IMR-90 (cell line): Measurements from ENCODE around the gene PARD6G. TPM values are rescaled to one million over a fixed set of nuclear protein-coding genes. Genes with fewer than 3 reads are reported as not detected.

ENCODE experiments used
- ATAC-seq: fragments of 200-7000 bp; cut with Tn5 transposase; 2 replicates; pipeline ENCODE4 v1.9.1; 2020; ENCODE audit warnings: low read depth, mild to moderate bottlenecking, moderate library complexity
- BruUV-seq: library from RNA; stranded (reverse); fragments of 400-500 nt; replicated peaks from 2 replicates; lab custom pipeline; 2021; lab: Mats Ljungman, UMichigan
- CTCF ChIA-PET: fragments of 300-600 bp; formaldehyde crosslinking; extraction: SDS; loops from one replicate; lab custom pipeline; 2021; ENCODE audit warnings: antibody characterized with exemption; lab: Yijun Ruan, JAX
- POLR2A ChIA-PET: fragments of 300-600 bp; sonication (Branson Sonifier 250); formaldehyde crosslinking; loops from one replicate; lab custom pipeline; 2022; ENCODE audit warnings: antibody characterized with exemption; ENCODE audit not compliant: unreplicated experiment; lab: Charles Lee
- DNase-seq: peaks from one replicate; pipeline ENCODE4 v3.0.0; 2013
- H2AFZ ChIP-seq: replicated peaks from 2 replicates; pipeline ENCODE3; 2013; ENCODE audit warnings: low read length, mild to moderate bottlenecking; ENCODE audit not compliant: poor library complexity
- H2AK5ac ChIP-seq: 2 replicates; pipeline ENCODE4 v1.6.1; 2013; ENCODE audit warnings: low read depth, low read length, inconsistent platforms
- H2AK9ac ChIP-seq: replicated peaks from 2 replicates; pipeline ENCODE3; 2013; ENCODE audit warnings: mild to moderate bottlenecking, low read depth, low read length, moderate library complexity; ENCODE audit not compliant: poor library complexity
- H2BK120ac ChIP-seq: 2 replicates; pipeline ENCODE4 v1.6.1; 2013; ENCODE audit warnings: low read depth, low read length, inconsistent platforms
- H2BK15ac ChIP-seq: 3 replicates; pipeline ENCODE4 v1.6.1; 2013; ENCODE audit warnings: low read depth, low read length, inconsistent platforms
- H2BK20ac ChIP-seq: 2 replicates; pipeline ENCODE4 v1.6.1; 2013; ENCODE audit warnings: low read depth, mild to moderate bottlenecking, inconsistent platforms, low read length, moderate library complexity
- H2BK5ac ChIP-seq: 2 replicates; pipeline ENCODE4 v1.6.1; 2013; ENCODE audit warnings: mild to moderate bottlenecking, low read depth, low read length, inconsistent platforms; ENCODE audit not compliant: poor library complexity, severe bottlenecking
- H3K14ac ChIP-seq: replicated peaks from 2 replicates; pipeline ENCODE4 v1.6.1; 2013; ENCODE audit warnings: low read depth, low read length, inconsistent platforms
- H3K18ac ChIP-seq: 2 replicates; pipeline ENCODE4 v1.6.1; 2013; ENCODE audit warnings: low read depth, low read length, control low read depth
- H3K23ac ChIP-seq: 2 replicates; pipeline ENCODE4 v1.6.1; 2013; ENCODE audit warnings: low read depth, low read length, inconsistent platforms
- H3K27ac ChIP-seq: 2 replicates; pipeline ENCODE4 v1.5.1; 2013; ENCODE audit warnings: mild to moderate bottlenecking, control low read depth, low read length; ENCODE audit not compliant: insufficient read depth
- H3K27me3 ChIP-seq: 2 replicates; pipeline ENCODE4 v1.6.1; 2013; ENCODE audit warnings: low read length; ENCODE audit not compliant: control insufficient read depth, insufficient read depth
- H3K36me3 ChIP-seq: 2 replicates; pipeline ENCODE4 v1.6.1; 2013; ENCODE audit warnings: low read length, mixed read lengths; ENCODE audit not compliant: control insufficient read depth, insufficient read depth
- H3K4ac ChIP-seq: 2 replicates; pipeline ENCODE4 v1.6.1; 2013; ENCODE audit warnings: low read depth, low read length, inconsistent platforms
- H3K4me1 ChIP-seq: 2 replicates; pipeline ENCODE4 v1.6.1; 2013; ENCODE audit warnings: low read length, mixed read lengths; ENCODE audit not compliant: control insufficient read depth, insufficient read depth
- H3K4me2 ChIP-seq: 2 replicates; pipeline ENCODE4 v1.6.1; 2013; ENCODE audit warnings: low read depth, mild to moderate bottlenecking, control low read depth, low read length, moderate library complexity
- H3K4me3 ChIP-seq: 2 replicates; pipeline ENCODE4 v1.5.1; 2013; ENCODE audit warnings: low read depth, mild to moderate bottlenecking, control low read depth, low read length, moderate library complexity; ENCODE audit not compliant: insufficient read depth
- H3K56ac ChIP-seq: 2 replicates; pipeline ENCODE4 v1.6.1; 2013; ENCODE audit warnings: low read length, inconsistent platforms; ENCODE audit not compliant: insufficient read depth; ENCODE audit errors: extremely low read depth
- H3K79me1 ChIP-seq, 2 experiments: 2 replicates each; pipeline ENCODE4 v1.6.1; 2013; ENCODE audit warnings: low read length in 2 of 2, inconsistent platforms in 1 of 2, low read depth in 1 of 2
- H3K9ac ChIP-seq: 2 replicates; pipeline ENCODE4 v1.6.1; 2013; ENCODE audit warnings: low read depth, low read length, control low read depth
- H3K9me1 ChIP-seq: 2 replicates; pipeline ENCODE4 v1.6.1; 2013; ENCODE audit warnings: low read length, inconsistent platforms; ENCODE audit not compliant: insufficient read depth
- H3K9me3 ChIP-seq: 2 replicates; pipeline ENCODE4 v1.6.1; 2013; ENCODE audit warnings: low read length; ENCODE audit not compliant: control insufficient read depth, insufficient read depth
- H4K20me1 ChIP-seq: 2 replicates; pipeline ENCODE4 v1.6.1; 2013; ENCODE audit warnings: low read length, inconsistent platforms; ENCODE audit not compliant: insufficient read depth
- H4K5ac ChIP-seq: 2 replicates; pipeline ENCODE4 v1.6.1; 2013; ENCODE audit warnings: mild to moderate bottlenecking, low read depth, low read length, control low read depth
- H4K8ac ChIP-seq, 2 experiments: 2 replicates each; pipeline ENCODE4 v1.6.1; 2013; ENCODE audit warnings: low read depth in 2 of 2, low read length in 2 of 2, control low read depth in 1 of 2, inconsistent platforms in 1 of 2
- H4K91ac ChIP-seq: 2 replicates; pipeline ENCODE4 v1.6.1; 2013; ENCODE audit warnings: low read depth, low read length, inconsistent platforms; ENCODE audit not compliant: insufficient read depth
- CEBPB ChIP-seq: IDR thresholded peaks from 2 replicates; pipeline ENCODE4 v1.6.1; 2012; ENCODE audit warnings: low read depth, low read length, improper control_type of control experiment
- FOS ChIP-seq: fragments of 150-350 bp; IDR thresholded peaks from 2 replicates; pipeline ENCODE4 v1.6.1; 2016; ENCODE audit warnings: low read depth, low read length
- MAZ ChIP-seq: IDR thresholded peaks from 2 replicates; pipeline ENCODE4 v1.6.1; 2012; ENCODE audit warnings: low read depth, mild to moderate bottlenecking, low read length, improper control_type of control experiment, moderate library complexity, borderline replicate concordance
- MXI1 ChIP-seq: IDR thresholded peaks from 2 replicates; pipeline ENCODE4 v1.6.1; 2012; ENCODE audit warnings: low read depth, mild to moderate bottlenecking, low read length, moderate library complexity, borderline replicate concordance
- SMC3 ChIP-seq: fragments of 150-350 bp; IDR thresholded peaks from 2 replicates; pipeline ENCODE4 v1.6.1; 2016; ENCODE audit warnings: low read depth, mild to moderate bottlenecking, antibody characterized with exemption, low read length, moderate library complexity
- WGBS, 2 experiments: methylation state at CpG; one replicate each; pipeline versions ENCODE4 v1.1.5 to v1.1.7; 2013; ENCODE audit warnings: missing lambda C conversion rate in 2 of 2; ENCODE audit not compliant: insufficient read length in 1 of 2; ENCODE audit errors: extremely low coverage in 2 of 2; 5-methylcytosine and 5-hydroxymethylcytosine counted together
- dilution Hi-C: fragments of 300-500 bp; cut with HindIII; formaldehyde crosslinking; loops from one replicate; pipeline ENCODE4 v1.14.3; 2018; ENCODE audit warnings: low sequenced_read_pairs; ENCODE audit not compliant: unreplicated experiment
- in situ Hi-C: fragments of 300-500 bp; cut with MboI; formaldehyde crosslinking; loops from 3 replicates; pipeline ENCODE4 v1.14.3; 2019; ENCODE audit warnings: low sequenced_read_pairs, inconsistent platforms, mixed read lengths
- intact Hi-C: fragments of 100-400 bp; cut with micrococcal nuclease; formaldehyde crosslinking; loops from 2 replicates; pipeline ENCODE4 v1.10.0; 2022
- polyA plus RNA-seq, 3 experiments: library from polyadenylated mRNA; depleted of rRNA; stranded (reverse); fragments of >200 nt; gene quantifications; 2 replicates each; pipeline ENCODE4 v1.2.3, GENCODE V29; 2012; ENCODE audit warnings: low replicate concordance in 1 of 3
- total RNA-seq: library from RNA; depleted of rRNA; stranded (reverse); fragments of >200 nt; gene quantifications from 2 replicates; pipeline ENCODE4 v1.2.3, GENCODE V29; 2012
- TF ChIP-seq, protein P1 (sequence below): fragments of 150-350 bp; IDR thresholded peaks from 2 replicates; pipeline ENCODE4 v1.6.1; 2017; ENCODE audit warnings: mild to moderate bottlenecking, antibody characterized with exemption, low read length, low read depth

The PARD6G gene
- total and polyA plus RNA-seq, 2 of the 4 experiments (the other 2 are of a cell fraction), result 2.5 to 4.6 TPM

DNA sequence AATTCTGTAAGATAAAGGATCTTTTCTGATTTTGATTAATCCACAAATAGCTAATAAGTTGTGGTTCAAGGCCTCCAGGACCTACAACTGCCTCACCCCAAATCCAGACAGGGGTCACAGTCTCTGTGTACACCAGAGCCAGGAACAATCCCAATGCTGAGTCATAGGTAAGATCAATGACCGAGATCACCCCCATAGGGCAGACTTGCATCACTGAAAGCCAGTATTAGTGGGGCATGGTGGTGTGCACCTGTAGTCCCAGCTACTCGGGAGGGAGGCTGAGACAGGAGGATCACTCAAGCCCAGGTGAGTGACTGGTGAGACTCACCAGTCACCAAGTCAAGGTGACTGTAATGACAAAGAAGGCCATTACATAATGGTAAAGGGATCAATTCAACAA, 12.9 kb downstream of the PARD6G start:
- dilution Hi-C loops (no loop called here), intact Hi-C loops (no loop called here), in situ Hi-C loops (no loop called here)
- no peak overlapping the region for H4K5ac ChIP-seq
- H3K4me3 ChIP-seq, result no peak overlapping the region
- no peak overlapping the region for H2BK20ac ChIP-seq
- H3K23ac ChIP-seq, result no peak overlapping the region
- POLR2A ChIA-PET, result no interaction called here
- no peaks in the 10 kb centered on the region for H3K9me1 ChIP-seq
- no peak overlapping the region for H2BK15ac ChIP-seq
- ATAC-seq (no peak), DNase-seq (no peak)
- no peak overlapping the region for H3K4me2 ChIP-seq
- H3K9ac ChIP-seq, result no peak overlapping the region
- no peak overlapping the region for H4K91ac ChIP-seq
- no peaks in the 10 kb centered on the region for H3K36me3 ChIP-seq
- H2AK9ac ChIP-seq, result no peak overlapping the region
- no peaks in the 10 kb centered on the region for H3K27me3 ChIP-seq
- H3K27ac ChIP-seq, result no peak overlapping the region
- H3K4me1 ChIP-seq, result no peaks in the 10 kb centered on the region; the same call in 1 of the 2 replicates
- no peak overlapping the region for H2BK5ac ChIP-seq
- no peak overlapping the region for H2BK120ac ChIP-seq
- H3K56ac ChIP-seq, result no peak overlapping the region
- H3K4ac ChIP-seq, result no peak overlapping the region
- H4K8ac ChIP-seq, result no peak overlapping the region
- H3K79me1 ChIP-seq, result peaks cover 0 to 10% of the 10 kb centered on the region in 2 experiments; a peak in 1 of 4 replicates
- WGBS, 2 experiments, result no CpG with 5 or more reads among the region's 2 CpGs
- BruUV-seq, result no TSS peak
- H2AK5ac ChIP-seq, result no peak overlapping the region
- no peak overlapping the region for H2AFZ ChIP-seq
- no peak overlapping the region for H3K14ac ChIP-seq
- H3K9me3 ChIP-seq, result no peaks in the 10 kb centered on the region
- TF ChIP-seq MXI1, result no peak
- TF ChIP-seq MAZ, result no peak
- TF ChIP-seq CEBPB, result no peak
- TF ChIP-seq, protein P1, sequence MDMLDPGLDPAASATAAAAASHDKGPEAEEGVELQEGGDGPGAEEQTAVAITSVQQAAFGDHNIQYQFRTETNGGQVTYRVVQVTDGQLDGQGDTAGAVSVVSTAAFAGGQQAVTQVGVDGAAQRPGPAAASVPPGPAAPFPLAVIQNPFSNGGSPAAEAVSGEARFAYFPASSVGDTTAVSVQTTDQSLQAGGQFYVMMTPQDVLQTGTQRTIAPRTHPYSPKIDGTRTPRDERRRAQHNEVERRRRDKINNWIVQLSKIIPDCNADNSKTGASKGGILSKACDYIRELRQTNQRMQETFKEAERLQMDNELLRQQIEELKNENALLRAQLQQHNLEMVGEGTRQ, result no peak
- no peak for TF ChIP-seq FOS
- no peak for TF ChIP-seq SMC3
- no peak overlapping the region for H3K18ac ChIP-seq
- peaks cover 11% of the 10 kb centered on the region; the same call in 1 of the 2 replicates for H4K20me1 ChIP-seq
- CTCF ChIA-PET, result no interaction called here
